GM19372 (cell line): Measurements from ENCODE around the gene TTLL6.
"Not testable (repeated sequence)": the region's sequence is repeated elsewhere in the genome, so short reads cannot be mapped to it uniquely, and the experiment has no call there.

ENCODE experiments used
- ATAC-seq: cut with Tn5 transposase; IDR thresholded peaks from one replicate; pipeline ENCODE4 v1.9.1; 2021; ENCODE audit warnings: mild to moderate bottlenecking, low read depth, moderate library complexity; ENCODE audit not compliant: unreplicated experiment

The TTLL6 gene

GRCh38 chr17:48816774-48817590 lies at the start of gene TTLL6:
Gene TTLL6, minus strand, starts transcription at chr17:48817229. Its CDS starts 157 bp downstream, at chr17:48817072.
- no peak for ATAC-seq

GRCh38 chr17:48860456-48860855 lies 43.4 kb upstream of the TTLL6 start:
- ATAC-seq = no peak

GRCh38 chr17:48860034-48860433 lies 43.0 kb upstream of the TTLL6 start:
- no peak for ATAC-seq

- ATAC-seq = no peak
Measured at GRCh38 chr17:48856122-48856821, 39.2 kb upstream of the TTLL6 start.

GRCh38 chr17:48854774-48855476 lies 37.9 kb upstream of the TTLL6 start:
- ATAC-seq = no peak

GRCh38 chr17:48850792-48851323 lies 33.8 kb upstream of the TTLL6 start:
- no peak for ATAC-seq

- no peak for ATAC-seq
Measured at GRCh38 chr17:48843187-48843900, 26.3 kb upstream of the TTLL6 start.

- no peak for ATAC-seq
Measured at GRCh38 chr17:48842746-48843145, 25.7 kb upstream of the TTLL6 start.

- ATAC-seq = peak; percentile 67
Measured at GRCh38 chr17:48841395-48841831, 24.4 kb upstream of the TTLL6 start.

- ATAC-seq = no peak
Measured at GRCh38 chr17:48840441-48840840, 23.4 kb upstream of the TTLL6 start.

- ATAC-seq = not testable (repeated sequence)
Measured at GRCh38 chr17:48837458-48837857, 20.4 kb upstream of the TTLL6 start.

- ATAC-seq = no peak
Measured at GRCh38 chr17:48835971-48836370, 18.9 kb upstream of the TTLL6 start.

GRCh38 chr17:48834973-48835372 lies 17.9 kb upstream of the TTLL6 start:
- no peak for ATAC-seq

- no peak for ATAC-seq
Measured at GRCh38 chr17:48831549-48831883, 14.5 kb upstream of the TTLL6 start.

- ATAC-seq = peak; percentile 90
Measured at GRCh38 chr17:48830840-48831548, 14.0 kb upstream of the TTLL6 start, which contains the start of gene CALCOCO2. Gene CALCOCO2, plus strand, starts transcription at chr17:48831035. Its CDS starts 10,673 bp downstream, at chr17:48841708.

GRCh38 chr17:48825446-48826381 lies 8.7 kb upstream of the TTLL6 start:
- ATAC-seq = no peak

- ATAC-seq = not testable (repeated sequence)
Measured at GRCh38 chr17:48820936-48821335, 3.9 kb upstream of the TTLL6 start.

- ATAC-seq = no peak
Measured at GRCh38 chr17:48819466-48819865, 2.4 kb upstream of the TTLL6 start.
